Right kidney (tissue), 1 donor: ENCODE measurements around the gene CCNY.

Experiments used
- DNase-seq: peaks from one replicate; pipeline ENCODE4 v3.0.0-alpha.2; 2016

The CCNY gene

DNA sequence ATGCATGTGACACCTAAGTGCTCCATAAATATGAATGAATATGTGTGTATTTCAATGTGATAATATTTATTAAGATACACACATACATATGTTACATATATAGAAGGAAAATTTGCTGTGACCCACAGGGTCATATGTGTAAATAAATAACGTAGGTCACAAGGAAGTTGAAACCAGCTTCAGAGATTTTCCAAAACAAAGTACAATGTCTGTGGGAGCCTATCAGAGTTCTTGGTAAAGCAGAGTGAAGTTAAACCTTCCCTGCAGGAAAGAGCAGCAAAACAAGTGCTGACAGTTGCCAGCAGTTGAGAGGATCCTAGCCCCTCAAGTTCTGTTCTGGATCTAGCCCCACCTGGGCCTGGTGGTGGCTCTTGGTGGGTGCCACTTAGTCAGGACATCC, 91.2 kb downstream of the CCNY start:
- DNase-seq = no peak

DNA sequence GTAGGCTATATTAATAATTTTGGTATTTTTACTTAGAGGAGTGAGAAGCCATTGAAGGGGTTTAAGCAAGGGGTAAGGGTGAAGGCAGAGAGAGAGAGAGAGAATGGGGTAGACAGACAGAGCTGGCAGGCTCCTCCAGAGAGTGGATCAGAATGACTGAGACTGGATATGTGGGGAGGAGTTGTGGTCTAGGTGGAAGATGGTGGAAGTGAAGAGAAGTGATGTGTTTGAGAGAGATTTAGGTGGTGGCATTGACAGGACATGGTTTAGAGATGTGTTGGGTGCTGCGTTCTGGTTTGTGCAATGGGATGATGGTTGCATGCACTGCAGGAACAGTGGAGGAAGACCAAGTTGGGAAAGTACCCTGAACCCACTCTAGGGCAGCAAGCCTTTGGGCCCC, 92.2 kb downstream of the CCNY start:
- no peak for DNase-seq

DNA sequence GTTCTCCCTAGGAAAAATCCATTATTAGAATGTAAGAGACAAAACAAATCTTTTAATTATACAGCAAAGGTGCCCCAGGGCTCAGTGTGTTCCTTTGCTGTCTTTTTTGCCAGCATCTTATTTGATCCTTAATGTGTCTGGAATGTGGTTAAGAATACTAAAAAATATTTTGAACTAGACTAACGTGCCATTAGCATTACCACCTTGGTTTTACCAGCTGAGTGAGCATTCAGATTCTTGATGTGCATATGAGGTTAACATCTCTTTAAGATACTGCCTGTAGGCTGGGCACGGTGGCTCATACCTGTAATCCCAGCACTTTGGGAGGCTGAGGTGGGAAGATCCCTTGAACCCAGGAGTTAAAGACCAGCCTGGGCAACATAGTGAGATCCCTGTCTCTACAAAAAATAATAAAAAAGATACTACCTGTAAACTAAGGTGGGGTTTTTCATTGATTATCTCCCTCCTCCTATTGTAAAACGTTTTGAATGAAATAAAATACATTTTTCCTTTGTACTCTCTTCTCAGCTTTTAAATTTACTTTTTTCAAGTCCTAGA, 96.6 kb downstream of the CCNY start:
- DNase-seq = no peak

DNA sequence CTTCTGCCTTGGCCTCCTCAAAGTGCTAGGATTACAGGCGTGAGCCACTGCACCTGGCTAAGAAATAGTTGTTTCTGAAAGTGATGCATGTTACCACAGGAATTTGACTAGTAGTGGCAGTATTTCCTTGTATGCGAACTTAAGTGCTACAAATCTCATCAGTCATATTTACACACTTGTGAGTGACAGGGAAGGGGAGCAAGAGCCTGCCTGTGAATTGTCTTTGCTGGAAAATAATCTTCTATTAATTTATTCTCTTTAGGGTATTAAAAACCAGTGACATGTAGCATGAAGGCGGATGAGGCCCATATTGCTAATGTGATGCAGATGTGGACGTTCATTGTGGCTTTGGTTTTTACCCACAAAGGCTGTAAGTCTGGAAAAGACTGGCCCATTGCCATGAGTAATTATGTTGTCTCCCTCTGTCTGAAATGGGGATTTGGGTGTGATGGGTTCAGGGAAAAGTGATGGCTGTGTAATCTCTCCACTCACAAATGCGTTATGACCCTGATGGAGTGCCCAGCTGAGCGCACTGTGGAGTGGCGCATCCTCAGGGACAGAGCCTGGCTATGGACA, 97.6 kb downstream of the CCNY start:
- no peak for DNase-seq

DNA sequence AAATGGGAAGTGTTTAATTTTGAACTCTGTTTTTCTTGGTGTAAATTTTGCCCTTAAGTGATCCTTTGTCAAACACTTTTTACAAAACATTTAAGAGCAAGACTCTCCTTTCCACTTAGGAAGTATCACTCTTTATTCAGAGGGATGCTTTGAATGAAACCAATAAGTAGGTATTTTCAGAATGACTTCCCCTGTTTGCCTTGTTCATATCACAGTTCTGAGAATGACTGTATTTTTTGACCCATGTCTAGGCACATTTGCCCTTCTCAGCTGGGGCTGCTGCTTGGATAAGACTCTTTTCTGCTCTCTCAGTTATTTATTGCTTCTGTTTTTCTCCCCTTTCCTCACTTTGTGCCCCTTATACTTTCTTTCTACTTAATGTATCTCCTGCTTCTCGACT, 98.2 kb downstream of the CCNY start:
- DNase-seq = no peak

DNA sequence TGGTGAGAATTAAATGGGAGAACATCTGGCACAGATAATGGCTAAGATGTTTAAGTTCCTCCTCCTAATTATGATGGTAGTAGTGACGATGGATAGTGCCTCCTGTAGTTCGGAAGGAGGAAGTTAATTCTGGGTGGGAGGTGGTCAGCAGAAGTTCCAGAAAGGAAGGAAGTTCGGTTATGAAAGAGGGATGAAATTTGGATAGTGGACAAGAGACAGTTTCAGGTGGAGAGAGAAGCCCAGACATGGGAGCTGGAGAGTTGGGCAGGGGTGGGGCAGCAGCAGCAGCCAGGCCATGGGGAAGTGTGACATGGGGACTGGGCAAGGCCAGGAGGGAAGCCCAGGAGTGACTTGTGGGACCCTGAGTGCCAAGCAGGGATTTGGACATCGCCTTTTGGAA, 99.5 kb downstream of the CCNY start:
- DNase-seq = no peak

DNA sequence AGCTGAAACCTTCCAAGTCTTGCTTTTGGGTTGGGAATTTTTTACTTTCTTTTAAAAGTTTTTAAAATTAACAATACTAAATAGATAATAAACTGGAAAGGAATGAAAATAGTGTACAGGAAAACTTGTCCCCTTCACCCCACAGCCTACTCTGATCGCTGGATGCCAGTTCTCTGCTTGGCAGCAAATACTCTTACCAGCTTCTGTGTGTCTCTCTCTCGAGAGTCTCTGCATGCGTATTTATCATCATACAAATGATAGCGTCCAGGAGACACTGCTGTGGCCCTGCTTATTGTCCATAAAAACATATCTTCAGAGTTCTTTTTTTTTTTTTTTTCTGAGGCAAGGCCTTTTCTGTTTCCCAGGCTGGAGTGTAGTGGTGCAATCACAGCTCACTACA, 101.5 kb downstream of the CCNY start:
- DNase-seq = no peak

DNA sequence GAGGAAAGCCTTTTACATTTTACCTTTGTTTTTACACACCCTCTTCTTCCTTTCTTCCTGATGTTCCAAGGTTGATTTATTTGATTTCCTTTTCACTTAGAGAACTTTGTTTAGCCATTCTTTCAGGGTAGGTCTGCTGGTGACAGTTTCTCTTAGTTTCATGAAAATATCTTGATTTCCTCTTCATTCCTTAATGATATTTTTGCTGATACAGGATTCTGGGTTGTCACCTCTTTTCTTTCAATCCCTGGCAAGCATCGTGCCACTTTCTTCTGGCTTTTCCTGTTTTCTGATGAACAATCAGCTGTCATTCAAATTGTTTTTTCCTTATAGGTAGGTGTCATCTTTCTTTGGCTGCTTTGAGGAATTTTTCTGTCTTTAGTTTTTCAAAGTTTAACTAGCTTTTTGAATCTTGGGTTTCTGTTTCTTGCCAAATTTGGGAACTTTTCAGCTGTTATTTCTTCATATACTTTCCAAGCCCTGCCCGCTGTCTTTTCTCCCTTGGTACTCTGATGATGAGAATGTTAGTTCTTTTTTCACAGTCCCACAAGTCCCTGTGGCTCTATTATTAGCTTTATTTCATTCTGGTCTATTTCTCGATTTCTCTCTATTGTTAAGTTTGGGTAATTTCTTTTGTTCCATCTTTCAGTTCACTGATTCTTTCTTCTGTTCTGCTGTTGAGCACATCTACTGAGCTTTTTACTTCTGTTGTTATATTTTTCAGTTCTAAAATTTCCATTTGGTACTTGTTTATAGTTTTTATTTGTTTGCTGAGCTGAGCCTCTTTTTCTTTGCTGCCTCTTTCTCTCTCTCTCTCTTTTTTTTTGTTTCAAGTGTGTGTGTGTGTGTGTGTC, 102.6 kb downstream of the CCNY start:
- DNase-seq = no peak

DNA sequence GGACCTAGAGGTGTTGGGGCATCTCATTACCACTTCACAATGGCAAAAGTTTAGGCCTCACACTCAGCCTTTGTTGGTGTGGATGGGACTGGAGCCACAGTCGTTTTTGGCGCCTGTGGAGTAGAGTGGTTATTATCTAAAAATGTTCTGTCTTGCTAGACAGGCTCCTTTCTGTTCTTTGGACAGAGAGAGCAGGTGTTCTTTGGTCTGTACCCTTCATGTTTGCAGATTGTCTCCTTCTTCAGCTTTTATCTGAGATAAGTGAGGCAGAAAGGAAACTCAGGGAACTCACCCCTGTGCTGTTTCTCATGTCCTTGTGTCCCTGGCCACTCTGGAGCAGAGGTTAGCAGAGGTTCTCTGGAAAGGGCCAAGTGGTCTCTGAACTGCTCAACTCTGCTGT, 103.7 kb downstream of the CCNY start:
- DNase-seq = no peak

DNA sequence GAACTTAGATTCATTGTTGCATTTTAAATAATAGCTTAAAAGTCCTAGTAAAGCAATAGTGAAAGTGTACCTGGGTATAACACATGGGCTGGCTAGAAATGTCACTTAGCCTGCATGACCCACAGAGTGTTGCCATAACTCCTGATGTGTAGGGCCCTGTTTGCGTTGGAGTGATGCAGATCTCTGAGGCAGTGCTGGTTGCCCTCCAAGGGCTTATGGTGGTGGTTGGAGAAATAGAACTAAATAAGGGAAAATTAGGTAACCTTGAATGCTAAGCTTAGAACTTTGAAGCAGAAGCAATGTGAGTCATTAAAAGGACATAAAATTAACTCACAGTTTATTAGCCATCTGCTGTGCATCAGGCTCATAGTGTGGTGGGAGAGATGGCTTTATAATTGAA, 105.7 kb downstream of the CCNY start:
- no peak for DNase-seq

DNA sequence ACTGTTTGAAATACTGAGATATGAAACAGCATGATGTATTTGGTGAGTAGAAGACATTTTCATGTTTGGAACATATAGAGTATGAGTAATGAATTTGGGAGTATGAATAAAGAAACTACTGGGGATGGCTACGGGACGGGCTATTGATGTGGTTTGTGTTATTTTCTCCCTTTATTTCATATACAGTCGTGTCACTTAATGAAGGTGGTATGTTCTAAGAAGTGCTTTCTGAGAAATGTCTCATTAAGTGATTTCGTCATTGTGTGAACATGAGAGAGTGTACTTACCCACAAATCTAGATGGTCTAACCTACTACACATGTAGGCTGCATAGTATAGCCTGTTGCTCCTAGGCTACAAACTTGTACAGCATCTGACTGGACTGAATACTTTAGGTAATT, 106.3 kb downstream of the CCNY start:
- DNase-seq = no peak

DNA sequence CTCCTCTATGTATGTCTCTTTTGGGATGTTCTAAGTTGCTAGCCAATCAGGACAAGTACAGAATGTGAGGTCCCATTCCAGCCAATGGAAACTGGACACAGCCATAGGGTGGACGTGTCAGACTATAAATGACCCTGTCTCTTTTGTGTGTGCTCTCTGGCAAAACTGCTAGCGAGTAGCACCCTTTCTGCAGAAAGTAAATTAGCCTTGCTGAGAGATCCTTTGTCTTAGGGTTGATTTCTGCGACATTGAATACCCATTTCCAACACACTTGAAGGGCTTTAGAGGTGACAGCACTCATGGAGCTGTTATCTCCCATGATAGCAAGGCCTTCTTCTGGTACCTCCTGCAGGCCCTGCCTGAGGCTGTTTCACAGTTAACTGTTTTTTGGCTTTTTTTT, 107.5 kb downstream of the CCNY start:
- DNase-seq = no peak

DNA sequence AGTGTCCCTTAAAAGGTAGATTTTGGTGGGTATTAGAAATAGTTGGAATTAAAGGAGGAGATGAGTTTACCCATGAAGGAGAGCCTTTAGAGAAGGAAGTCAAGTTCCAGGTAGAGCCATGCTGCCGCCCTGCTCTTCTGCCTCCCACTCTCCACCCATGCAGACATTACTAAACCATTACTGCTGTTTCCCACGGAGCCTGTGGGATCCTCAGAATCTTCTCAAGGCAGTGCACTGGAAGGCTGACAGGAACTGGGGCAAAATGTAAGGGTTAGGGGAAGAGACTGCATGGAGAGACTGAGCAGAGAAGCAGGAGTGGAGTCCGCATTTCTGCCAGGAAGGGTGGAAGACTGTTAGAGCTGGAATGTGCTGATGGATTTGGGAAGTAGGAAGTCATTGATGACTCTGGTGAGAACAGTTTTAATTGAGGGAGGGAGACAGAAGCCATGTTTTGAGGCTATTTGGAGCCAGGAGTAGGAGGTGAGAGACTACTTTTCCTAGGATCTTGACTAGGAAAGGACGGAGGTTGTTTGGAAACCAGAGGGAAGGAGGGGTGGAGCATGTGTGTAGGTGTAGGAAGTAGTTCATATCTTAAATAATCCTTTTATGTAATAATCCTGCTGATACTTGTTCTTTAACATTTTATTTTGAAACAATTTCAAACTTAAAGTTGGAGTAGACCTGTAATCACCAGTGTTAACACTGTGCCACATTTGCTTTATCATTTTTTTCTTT, 109.0 kb downstream of the CCNY start:
- no peak for DNase-seq

DNA sequence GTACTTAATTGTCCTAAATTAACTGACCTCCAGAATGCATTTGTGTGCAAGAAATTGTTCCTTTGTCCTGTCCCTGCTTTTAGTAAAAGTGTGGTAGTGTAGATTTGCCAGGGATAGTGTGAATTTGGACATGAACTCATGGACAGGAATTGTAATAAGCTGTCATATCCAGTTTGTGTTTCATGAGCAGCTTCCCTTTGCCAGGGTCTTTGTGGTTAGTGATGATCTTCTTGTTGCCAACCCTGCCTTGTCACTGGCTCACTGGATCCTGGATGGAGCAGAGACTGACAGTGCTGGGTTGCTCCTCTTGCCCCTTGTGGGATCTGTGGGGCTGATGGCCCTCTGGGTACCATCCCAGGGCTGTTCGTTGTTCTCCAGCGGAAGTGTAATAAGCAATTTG, 110.1 kb downstream of the CCNY start:
- no peak for DNase-seq

DNA sequence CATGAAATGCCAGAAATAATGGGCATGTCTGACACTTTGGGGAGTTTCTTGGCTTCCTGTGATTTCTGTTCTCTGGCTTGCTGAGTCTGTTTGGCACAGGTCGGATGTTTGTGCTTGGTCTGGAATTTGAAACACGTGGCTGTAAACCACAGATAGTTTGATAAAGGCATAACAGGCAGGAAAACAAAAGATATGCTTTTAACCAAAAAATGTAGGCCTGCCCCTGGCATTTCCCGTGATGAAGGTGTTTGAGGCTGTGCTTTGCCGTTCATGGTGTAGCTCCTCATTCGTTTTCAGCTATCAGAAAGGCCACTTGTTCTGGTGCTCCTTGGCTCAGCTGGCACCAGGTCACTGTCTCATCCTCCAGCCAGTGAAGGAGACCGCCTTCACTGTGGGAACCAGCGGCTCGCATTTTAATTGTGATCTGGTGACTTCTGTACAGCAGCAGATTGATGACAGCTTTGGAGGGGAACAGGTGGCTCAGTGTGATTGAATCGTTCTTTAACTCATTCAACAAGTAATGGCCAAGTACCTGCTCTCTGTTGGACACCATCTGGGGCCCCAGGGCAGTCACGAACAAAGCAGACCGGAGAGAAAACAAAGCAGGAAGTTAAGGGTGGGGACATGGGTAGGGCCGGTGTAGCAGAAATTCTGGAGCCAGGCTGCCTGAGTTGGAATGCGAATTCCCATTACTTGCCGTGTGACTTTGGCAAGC, 111.5 kb downstream of the CCNY start:
- DNase-seq = no peak

DNA sequence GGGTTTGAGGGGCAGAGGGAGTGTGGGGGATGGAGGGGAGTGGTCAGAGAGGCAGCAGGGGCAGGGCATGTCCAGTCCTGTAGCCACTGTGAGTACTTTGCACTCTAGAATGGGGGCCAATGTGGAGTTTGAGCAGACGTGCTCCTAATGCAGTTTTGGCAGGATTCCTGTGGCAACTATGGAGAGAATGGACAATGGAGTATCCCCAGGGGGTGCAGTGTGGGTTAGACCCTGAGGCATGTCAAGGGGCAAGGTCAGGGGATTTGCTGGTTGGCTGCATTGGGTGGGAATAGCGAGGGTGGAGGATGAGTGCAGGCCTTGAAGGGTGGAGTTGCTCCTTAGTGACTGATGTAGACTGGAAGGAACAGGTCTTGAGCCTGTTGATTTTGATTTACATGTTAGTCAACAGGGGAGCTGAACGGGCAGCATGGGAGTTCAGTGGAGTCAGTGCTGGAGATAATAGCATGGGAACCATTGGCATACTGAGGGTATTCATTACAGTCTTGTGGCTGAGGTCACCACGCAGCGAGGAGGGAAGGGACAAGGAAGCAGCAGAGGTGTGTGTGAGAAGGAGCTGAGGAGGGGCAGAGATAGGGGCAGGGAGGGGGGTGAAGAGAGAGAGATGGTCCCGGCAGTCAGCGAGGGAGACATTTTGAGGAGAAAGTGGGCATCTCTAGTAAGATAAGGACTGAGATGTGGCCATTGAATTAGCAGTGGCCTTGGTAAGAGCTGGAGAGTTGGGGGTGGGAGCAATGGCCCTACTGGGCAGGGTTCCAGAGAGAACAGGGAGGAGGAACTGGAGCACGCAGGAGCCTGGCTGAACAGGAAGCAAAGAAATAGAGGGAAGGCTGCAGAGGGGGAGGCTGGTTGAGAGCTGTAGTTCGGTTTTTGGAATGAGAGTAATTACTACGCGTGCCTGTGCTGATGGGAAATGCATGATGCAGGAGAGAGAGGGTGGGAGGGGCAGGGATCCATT, 112.7 kb downstream of the CCNY start:
- DNase-seq = no peak

DNA sequence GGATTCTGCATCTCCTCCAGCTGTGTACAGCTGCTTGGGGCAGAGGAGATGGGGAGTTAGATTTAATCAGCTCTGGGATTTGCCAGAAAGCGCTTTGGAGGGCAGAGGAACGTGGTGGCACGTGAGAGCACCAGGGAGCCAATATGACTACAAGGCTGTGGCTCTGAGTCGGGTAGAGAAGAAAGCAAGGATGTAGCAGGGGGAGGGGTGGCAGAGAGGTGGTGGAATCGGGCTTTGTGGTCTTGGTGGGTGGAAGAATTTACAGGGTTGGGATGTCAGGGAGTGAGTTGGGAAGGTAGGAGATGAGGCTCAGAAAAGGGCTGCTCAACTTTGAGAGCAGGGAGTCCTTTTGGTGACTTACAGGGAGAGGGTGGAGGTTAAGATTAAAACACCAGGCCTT, 113.6 kb downstream of the CCNY start:
- DNase-seq = no peak

DNA sequence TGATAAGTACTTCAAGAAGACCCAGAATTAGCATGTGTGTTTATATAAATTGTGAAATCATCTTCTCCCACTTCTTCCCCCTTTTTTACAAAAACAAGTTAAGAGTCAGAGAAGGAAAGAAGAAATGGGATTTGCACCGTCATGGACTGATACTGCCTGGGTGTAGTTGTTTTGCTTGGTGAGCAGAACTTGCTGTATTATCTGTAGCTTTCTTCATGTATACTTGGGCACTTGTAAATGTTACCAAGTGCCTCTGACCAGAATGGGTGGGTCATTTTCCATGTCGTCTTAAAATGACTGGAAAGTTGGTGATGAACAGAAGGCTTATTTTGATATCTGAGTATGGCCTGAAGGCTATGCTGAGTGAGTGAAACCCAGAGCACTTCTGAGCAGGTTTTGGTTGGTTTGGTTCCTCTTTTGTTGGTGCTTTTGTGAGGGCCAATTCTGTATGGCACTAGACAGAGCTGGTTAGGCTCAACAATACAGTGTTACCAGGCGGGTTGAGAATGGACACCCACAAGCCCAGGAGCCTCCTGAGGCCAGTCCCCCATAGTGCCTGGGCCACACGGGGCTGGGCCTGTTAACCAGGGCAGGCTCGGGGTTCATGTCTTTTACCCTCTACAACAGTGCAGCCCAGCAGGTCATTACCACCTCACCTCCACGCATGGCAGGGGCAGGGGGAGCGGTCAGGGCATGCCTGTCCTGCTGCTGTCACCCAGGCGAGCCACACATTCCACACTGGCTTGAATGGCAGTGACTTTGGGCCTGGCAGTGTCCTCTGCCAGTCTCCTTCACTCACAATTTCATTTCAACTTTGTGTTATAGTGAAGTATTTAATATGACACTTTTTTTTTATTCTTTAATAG, 115.1 kb downstream of the CCNY start:
- DNase-seq = no peak

DNA sequence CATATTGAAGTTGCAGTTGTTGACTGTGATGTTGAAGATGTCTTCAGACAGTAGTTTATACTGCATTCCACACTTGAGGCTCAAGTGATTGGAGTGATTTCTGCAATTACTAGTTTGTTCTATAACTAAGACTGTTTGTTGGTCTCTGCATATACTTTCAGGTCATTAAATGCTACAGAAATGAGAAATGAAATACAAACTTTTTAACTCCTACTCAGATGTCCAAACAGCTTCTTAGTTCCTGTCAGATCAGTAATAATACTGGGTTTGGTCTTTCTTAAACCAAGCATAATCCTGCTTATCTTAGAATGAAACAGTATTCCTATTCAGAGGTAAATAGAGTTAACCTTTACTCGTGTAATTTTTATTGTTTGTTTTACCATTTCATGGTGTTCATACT, 115.9 kb downstream of the CCNY start:
- DNase-seq = no peak

DNA sequence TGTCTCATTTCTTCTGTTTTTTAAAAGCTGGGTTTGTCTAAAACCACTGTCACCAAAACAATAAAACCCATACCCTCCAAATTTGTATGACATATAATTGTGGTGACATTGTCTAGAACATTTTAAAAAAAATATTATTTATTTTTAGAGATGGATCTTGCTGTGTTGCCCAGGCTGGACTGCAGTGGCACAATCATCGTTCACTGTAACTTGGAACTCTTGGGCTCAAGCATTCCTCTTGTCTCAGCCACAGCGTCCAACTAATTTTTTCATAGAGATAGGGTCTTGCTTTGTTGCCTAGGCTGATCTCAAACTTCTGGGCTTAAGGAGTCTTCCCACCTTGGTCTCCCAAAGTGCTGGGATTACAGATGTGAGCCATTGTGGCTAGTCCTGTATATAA, 116.5 kb downstream of the CCNY start:
- DNase-seq = no peak
